NCI-H1417 (cell line): Measurements from ENCODE around the gene SH3PXD2A.
"Not testable (repeated sequence)": the region's sequence is repeated elsewhere in the genome, so short reads cannot be mapped to it uniquely, and the experiment has no call there.

ENCODE experiments used
- DNase-seq, 3 experiments: peaks; one replicate each; lab custom pipeline; 2025; lab: John Stamatoyannopoulos, UW

SH3PXD2A gene

GRCh38 chr10:103747193-103747865, 108.0 kb downstream of the SH3PXD2A start:
- no peak for DNase-seq

- DNase-seq, result no peak
Observed at GRCh38 chr10:103746598-103746997, 108.8 kb downstream of the SH3PXD2A start.

- no peak for DNase-seq
Observed at GRCh38 chr10:103745341-103746247, 109.8 kb downstream of the SH3PXD2A start.

- no peak for DNase-seq
Observed at GRCh38 chr10:103742824-103743223, 112.6 kb downstream of the SH3PXD2A start.

- no peak for DNase-seq
Observed at GRCh38 chr10:103740611-103741010, 114.8 kb downstream of the SH3PXD2A start.

GRCh38 chr10:103739039-103739764, 116.2 kb downstream of the SH3PXD2A start:
- no peak for DNase-seq

- no peak for DNase-seq
Observed at GRCh38 chr10:103737735-103738367, 117.5 kb downstream of the SH3PXD2A start.

GRCh38 chr10:103736763-103737162, 118.6 kb downstream of the SH3PXD2A start:
- peak; percentile 3 to 55 (median 16) for DNase-seq

- DNase-seq, result no peak
Observed at GRCh38 chr10:103736044-103736443, 119.3 kb downstream of the SH3PXD2A start.

- DNase-seq, result no peak
Observed at GRCh38 chr10:103734731-103735130, 120.6 kb downstream of the SH3PXD2A start.

GRCh38 chr10:103733045-103733419, 122.3 kb downstream of the SH3PXD2A start:
- DNase-seq, result no peak

- no peak for DNase-seq
Observed at GRCh38 chr10:103732339-103733044, 122.9 kb downstream of the SH3PXD2A start.

- no peak for DNase-seq
Observed at GRCh38 chr10:103731609-103732270, 123.6 kb downstream of the SH3PXD2A start.

- not testable (repeated sequence) for DNase-seq
Observed at GRCh38 chr10:103731026-103731425, 124.3 kb downstream of the SH3PXD2A start.

GRCh38 chr10:103729851-103730250, 125.5 kb downstream of the SH3PXD2A start:
- no peak for DNase-seq

- DNase-seq, result no peak
Observed at GRCh38 chr10:103727991-103728689, 127.2 kb downstream of the SH3PXD2A start.

GRCh38 chr10:103727546-103727963, 127.8 kb downstream of the SH3PXD2A start:
- no peak for DNase-seq

GRCh38 chr10:103726637-103727036, 128.7 kb downstream of the SH3PXD2A start:
- DNase-seq, result no peak

- no peak for DNase-seq
Observed at GRCh38 chr10:103725242-103725641, 130.1 kb downstream of the SH3PXD2A start.

- no peak for DNase-seq
Observed at GRCh38 chr10:103724771-103725170, 130.6 kb downstream of the SH3PXD2A start.
